Measurements from ENCODE around the gene MEA1.

Gene MEA1

GRCh38 chr6:43038727-43039126 lies 25.0 kb upstream of the MEA1 start:
- no peak for DNase-seq

GRCh38 chr6:43037706-43038105 lies 24.0 kb upstream of the MEA1 start:
- DNase-seq = no peak

GRCh38 chr6:43037197-43037596 lies 23.5 kb upstream of the MEA1 start:
- DNase-seq = no peak

- DNase-seq = no peak
Observed at GRCh38 chr6:43036712-43037111, 23.0 kb upstream of the MEA1 start.

GRCh38 chr6:43035495-43036194 lies 21.9 kb upstream of the MEA1 start:
- DNase-seq = no peak

GRCh38 chr6:43034190-43034525 lies 20.4 kb upstream of the MEA1 start:
- no peak for DNase-seq

GRCh38 chr6:43033496-43034189 lies 19.9 kb upstream of the MEA1 start:
- DNase-seq = no peak

- no peak for DNase-seq
Observed at GRCh38 chr6:43032326-43032725, 18.6 kb upstream of the MEA1 start.

- no peak for DNase-seq
Observed at GRCh38 chr6:43029120-43029519, 15.4 kb upstream of the MEA1 start.

- DNase-seq = no peak
Observed at GRCh38 chr6:43026365-43026764, 12.6 kb upstream of the MEA1 start.

GRCh38 chr6:43024436-43024835 lies 10.7 kb upstream of the MEA1 start:
- DNase-seq = no peak

GRCh38 chr6:43021270-43022047 lies 7.7 kb upstream of the MEA1 start, which contains the start of gene RRP36:
Gene RRP36, plus strand, starts transcription at chr6:43021623. Its CDS starts 32 bp downstream, at chr6:43021655.
- peak; percentile 70 to 76 (median 71) for DNase-seq

GRCh38 chr6:43020847-43021246 lies 7.1 kb upstream of the MEA1 start:
- DNase-seq = peak in 1 of 3 experiments; percentile 56

GRCh38 chr6:43020052-43020705 lies 6.4 kb upstream of the MEA1 start:
- DNase-seq = no peak

GRCh38 chr6:43019152-43019551 lies 5.4 kb upstream of the MEA1 start:
- no peak for DNase-seq

- DNase-seq = no peak
Observed at GRCh38 chr6:43016943-43017334, 3.2 kb upstream of the MEA1 start.

- no peak for DNase-seq
Observed at GRCh38 chr6:43016176-43016942, 2.6 kb upstream of the MEA1 start.

GRCh38 chr6:43014434-43014909 lies 726 bp upstream of the MEA1 start:
- no peak for DNase-seq

GRCh38 chr6:43013097-43013842 lies 476 bp downstream of the MEA1 start:
- DNase-seq = no peak

GRCh38 chr6:43012364-43012763 lies 1.4 kb downstream of the MEA1 start:
- DNase-seq = no peak

GRCh38 chr6:43011207-43011606 lies 2.5 kb downstream of the MEA1 start:
- DNase-seq = no peak

GRCh38 chr6:43009124-43009523 lies 4.6 kb downstream of the MEA1 start:
- peak in 2 of 3 experiments; percentile 13 to 42 for DNase-seq
